HCEC 1CT (cell line): ENCODE data around the gene DNAJC18.

Source experiments
- DNase-seq: peaks from one replicate; pipeline ENCODE4 v3.0.0-alpha.2; 2017

DNAJC18 gene

DNA sequence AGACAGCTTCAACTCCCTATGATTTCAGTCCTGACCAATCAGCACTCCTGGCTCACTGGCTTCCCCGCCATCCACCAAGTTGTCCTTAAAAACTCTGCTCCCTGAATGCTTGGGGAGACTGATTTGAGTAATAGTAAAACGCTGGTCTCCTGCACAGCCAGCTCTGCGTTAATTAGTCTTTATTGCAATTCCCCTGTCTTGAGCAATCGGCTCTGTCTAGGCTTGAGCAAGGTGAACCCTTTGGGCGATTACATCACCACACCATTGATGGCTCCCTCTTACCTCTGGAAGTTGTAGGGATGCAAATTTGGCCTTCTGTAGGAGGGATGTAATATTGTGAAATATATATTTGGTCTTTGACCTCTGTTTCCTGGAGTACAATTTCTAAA lies 53.3 kb downstream of the DNAJC18 start:
- DNase-seq, result no peak

DNA sequence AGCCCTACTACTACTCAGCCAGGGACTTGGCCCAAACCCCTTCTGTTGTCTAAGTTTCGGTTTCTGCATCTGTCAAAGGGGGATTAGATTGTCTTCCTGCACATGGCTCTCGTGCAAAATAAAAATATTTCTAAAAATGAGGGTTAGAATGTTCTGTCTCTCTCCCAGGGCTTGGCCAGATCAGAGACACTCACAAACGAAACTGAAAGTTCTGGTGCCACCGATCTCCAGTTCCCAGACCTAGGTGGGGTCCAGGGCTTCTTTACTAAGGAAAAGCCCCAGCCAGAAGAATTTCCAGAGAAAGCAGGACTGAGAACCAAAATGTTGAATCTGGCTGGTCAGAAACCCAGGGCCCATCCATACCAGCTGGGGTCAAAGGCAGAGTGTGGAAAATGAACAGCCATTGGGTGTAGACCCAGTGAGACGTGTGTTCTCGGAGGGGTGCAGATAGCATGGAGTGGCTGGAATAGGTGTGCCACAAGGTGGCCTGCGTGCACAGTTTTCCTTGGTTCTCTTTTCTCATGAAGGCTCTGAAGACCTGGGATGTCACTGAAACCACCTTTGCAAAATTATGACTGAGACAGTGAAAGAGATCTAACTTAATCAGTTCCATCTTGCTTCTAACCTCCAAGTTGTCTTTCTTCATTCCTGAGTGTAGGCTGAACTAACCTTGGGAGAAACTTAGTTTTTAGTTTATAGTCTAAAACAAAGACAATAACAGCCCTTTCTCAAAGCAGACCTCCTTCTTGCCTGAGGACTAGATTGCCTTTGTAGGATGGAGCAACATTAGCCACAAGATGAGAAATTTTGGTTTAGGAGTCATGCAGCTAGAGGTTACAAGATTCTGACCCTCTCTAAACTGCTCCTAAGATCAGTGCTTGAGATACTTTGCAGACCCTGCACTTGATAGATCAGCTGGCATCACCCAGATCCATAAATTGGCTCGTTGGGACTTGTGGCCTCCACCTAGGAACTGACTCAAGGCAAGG lies 54.0 kb downstream of the DNAJC18 start:
- DNase-seq, result no peak

DNA sequence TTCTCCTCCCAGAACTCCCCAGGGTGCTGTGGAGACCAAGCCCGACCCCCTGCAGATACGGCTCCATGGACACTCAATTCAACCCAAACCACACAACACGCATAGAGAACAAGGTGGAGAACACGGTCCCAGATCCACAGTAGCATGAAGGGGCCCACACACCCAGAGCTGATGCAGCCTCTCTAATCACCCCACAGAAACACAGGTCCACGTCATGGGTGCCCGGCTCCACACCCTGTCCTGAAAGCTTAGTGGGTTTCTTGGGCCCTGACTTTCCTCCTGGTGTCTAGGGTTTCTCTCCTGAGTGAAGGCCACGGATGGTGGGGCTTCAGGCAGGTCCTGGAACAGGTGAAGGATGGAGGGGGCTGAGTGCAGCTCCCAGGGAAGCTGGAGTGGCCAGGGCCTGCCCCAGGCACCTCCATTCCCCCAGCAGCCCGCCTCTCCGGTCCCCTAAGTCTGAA lies 54.7 kb downstream of the DNAJC18 start:
- DNase-seq, result no peak

DNA sequence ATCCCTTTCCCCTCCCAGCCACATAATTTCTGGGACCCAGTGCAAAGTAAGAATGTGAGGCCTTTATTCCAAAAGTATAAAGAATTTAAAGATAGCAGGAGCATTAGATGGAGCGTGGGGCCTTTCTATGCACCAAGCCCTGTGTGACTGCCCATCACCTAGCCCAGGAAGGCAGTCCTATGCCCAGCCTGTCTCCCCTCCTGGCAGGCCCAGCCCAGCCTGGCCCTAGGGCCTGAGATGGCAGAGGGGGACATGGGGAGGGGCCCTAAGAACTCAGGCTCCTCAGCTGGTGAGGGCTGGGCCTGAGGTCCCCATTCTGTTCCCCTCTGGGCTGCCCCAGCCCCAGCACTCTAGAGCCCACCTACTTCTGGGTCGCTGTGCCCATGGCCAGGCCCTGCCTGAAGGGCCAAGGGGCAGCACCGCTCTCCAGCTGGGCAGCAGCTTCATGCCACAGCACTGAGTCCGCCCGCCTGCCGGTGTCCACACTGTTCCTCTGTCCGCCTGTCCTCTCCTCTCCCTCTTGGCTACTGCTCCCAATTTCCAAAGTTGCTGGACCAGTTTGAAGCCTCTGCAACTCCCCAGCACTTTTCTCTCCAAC lies 55.2 kb downstream of the DNAJC18 start:
- DNase-seq, result no peak

GRCh38 chr5:139383275-139383992 lies 55.9 kb downstream of the DNAJC18 start, which contains the start of gene SLC23A1:
TSS of gene SLC23A1 (minus strand) at chr5:139383297. CDS start at chr5:139383253, 44 bp downstream.
- DNase-seq, result no peak

- DNase-seq, result no peak
Measured at GRCh38 chr5:139382807-139383206, 56.5 kb downstream of the DNAJC18 start.

- DNase-seq, result no peak
Measured at GRCh38 chr5:139381837-139382761, 57.2 kb downstream of the DNAJC18 start.

DNA sequence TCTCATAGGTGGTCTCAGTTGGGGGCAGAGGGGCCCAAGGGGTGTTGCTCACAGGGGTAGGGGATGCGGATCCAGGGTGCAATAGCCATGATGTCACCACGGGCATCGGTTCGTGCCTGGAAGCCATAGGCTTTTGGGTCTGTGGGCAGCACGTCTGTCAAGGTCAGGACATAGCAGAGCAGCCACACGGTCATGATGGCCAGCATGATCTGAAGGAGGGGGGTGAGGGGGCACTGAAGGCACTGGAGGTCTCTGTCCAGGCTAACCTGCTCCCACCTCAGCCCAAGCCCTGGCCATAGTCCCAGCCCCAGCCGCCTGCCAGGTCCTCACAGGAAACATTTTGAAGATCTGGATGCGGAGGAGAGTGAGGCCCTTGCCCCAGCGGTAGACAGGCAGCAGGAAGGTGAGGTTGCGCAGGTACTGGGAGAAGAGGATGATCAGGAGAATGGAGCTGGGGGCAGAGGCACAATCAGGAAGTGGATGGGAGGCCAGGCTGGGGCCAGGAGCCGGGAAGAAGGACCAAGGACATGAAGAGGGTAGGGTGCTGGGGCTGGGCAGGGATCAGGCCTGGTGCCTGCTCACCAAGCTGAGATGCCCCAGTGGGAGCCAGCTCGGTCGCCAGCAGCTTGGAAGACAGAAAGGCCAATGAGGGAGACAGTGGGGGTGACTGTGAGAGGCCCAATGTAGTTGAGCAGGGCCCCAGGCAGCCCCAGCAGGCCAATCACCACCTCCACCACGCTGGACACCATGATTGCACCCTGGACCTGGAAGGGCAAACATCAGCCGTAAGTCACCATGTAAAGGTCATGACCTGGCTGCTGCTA lies 59.5 kb downstream of the DNAJC18 start:
- no peak for DNase-seq

GRCh38 chr5:139378941-139379361 lies 60.4 kb downstream of the DNAJC18 start:
- no peak for DNase-seq

- DNase-seq, result no peak
Measured at GRCh38 chr5:139378101-139378825, 61.1 kb downstream of the DNAJC18 start.

DNA sequence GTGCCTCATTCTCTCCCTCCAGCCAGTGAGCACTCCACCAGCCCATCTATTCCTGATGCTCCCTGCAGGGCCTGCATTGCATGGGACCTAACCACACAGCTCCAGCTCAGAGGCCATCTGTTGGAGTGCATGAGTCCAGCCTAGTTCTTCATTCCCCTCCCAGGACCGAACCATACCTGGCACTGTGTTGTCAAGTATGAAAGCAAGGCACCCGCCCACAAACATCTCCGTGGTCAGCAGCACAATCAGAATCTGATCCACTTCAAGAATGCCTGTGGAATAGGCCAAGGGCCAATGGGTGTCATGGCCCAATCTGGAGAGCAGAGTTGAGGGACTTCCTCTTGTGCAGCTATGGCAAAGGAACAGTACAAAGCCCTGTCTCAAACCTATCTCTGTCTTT lies 62.1 kb downstream of the DNAJC18 start:
- DNase-seq, result no peak

GRCh38 chr5:139376364-139376763 lies 63.0 kb downstream of the DNAJC18 start:
- DNase-seq, result no peak

DNA sequence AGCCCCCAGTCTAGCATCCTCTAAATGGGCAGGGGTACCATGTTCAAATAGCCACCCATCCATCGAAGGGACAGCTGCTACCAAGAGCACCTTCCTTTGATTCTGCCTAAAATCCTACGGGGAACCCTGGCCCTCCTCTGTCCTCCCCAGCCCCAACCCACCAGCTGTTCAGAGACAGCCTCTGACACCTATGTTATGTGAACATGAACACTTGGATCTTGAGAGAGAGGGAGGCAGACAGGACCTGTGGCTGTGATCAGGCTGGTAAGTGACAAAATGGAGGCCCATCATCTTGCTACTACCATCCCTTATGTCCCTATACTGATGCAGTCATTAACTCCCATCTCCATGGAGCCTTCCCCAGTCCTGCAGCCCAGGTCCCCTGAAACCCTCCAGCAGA lies 64.4 kb downstream of the DNAJC18 start:
- DNase-seq, result no peak

DNA sequence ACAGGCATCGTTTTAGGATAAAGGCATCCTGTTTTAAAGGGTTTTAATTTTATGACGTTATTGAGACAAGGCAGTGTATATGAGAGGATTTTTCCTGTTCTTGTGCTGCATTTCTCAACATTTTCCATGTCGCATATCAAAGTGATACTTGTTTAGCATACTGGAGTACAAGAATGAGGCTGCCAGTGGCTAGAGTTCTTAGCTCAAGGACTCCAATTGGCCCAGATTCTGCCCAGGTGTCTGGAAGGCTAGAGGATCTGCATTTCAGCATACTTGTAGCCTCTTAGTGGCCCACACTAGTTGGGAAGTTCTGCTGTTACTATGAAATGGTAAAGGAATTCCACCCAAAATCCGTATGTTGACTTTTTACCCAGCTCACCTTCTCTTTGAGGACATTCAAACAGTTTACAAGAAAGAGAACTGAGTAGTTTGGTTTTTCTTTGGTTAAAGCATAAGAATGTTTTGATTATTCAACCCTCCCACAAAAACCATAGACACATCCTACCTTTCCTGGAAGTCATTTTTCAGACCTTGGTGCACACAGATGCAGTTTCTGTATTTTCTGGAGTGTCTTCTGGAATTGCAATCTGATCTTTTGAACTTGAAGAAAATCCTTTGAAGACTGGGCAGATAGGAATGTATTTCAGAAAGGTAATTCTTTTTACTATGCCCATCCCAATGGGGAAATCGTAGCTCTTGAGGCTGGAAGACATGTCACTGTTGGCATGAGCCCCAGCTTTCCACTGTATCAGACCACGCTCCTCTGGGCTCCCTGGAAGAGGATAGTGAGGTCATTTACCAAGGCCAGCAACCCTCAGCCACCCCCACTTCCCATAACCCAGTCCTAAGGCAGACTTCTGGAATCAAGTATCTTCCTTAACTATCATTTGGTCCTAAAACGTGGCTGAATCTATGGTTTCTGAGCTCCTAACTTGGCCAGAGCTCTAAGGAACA lies 67.6 kb downstream of the DNAJC18 start:
- no peak for DNase-seq

- peak; percentile 75 for DNase-seq
Measured at GRCh38 chr5:139369181-139369580, 70.1 kb downstream of the DNAJC18 start.

GRCh38 chr5:139368613-139369012 lies 70.7 kb downstream of the DNAJC18 start:
- DNase-seq, result peak; percentile 29

DNA sequence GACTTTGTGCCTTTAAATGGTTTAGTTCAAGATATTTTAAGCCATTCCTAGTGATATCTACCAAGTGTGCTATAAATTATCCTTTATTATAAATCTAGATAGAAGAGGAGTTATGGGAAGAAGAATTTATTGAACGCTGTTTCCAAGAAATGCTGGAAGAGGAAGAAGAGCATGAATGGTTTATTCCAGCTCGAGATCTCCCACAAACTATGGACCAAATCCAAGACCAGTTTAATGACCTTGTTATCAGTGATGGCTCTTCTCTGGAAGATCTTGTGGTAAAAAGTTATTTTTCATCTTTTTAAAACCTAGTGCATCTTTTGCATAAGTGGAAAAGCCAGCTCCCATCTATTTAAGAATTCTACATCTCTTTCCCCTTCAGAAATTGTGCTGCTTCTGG lies 74.9 kb downstream of the DNAJC18 start:
- DNase-seq, result no peak

DNA sequence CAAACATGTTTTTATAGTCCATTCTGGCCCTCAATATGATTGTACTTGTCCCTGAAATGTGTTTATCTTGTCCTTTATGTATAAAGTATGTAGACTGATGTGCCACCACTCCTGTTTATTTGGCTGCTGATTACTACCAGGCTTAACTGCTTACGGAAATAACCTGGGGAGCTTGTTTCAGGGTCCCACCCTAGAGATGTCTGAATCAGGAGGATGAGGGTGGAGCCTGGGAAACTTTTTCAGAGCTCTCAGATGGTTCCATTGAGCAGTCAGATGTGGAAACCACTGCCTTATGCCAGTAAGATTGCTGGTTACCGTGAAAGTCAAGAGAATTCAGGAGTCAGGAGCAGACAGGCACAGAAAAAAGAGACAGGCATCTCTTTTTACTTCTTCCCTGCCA lies 75.4 kb downstream of the DNAJC18 start:
- no peak for DNase-seq

- no peak for DNase-seq
Measured at GRCh38 chr5:139361835-139362429, 77.4 kb downstream of the DNAJC18 start.
